OCI-LY3 (cell line): ENCODE measurements around the gene PCARE.

Experiments
- H2AFZ ChIP-seq: fragments of 200-600, 300-600 bp; shearing (Covaris generic); 2 replicates; pipeline ENCODE4 v1.6.0; 2014; ENCODE audit warnings: antibody characterized with exemption, low read depth, low read length
- H3K27ac ChIP-seq: fragments of 200-600, 300-600 bp; sonication (generic); 2 replicates; pipeline ENCODE4 v1.5.1; 2014; ENCODE audit warnings: mild to moderate bottlenecking, low read length, moderate library complexity, mixed read lengths
- H3K27me3 ChIP-seq: fragments of 200-600, 300-600 bp; sonication (generic); 2 replicates; pipeline ENCODE4 v1.6.1; 2014; ENCODE audit warnings: low read depth, low read length, mixed read lengths
- H3K36me3 ChIP-seq: fragments of 200-600, 300-600 bp; sonication (generic); replicated peaks from 2 replicates; pipeline ENCODE3; 2014; ENCODE audit warnings: low read depth, low read length, mixed read lengths
- H3K4me1 ChIP-seq: fragments of 300-600, 200-600 bp; sonication (generic); 2 replicates; pipeline ENCODE4 v1.6.1; 2014; ENCODE audit warnings: low read length, mixed read lengths
- H3K4me2 ChIP-seq: fragments of 200-600, 300-600 bp; sonication (generic); 2 replicates; pipeline ENCODE4 v1.6.1; 2014; ENCODE audit warnings: low read length, mixed read lengths
- H3K4me3 ChIP-seq: fragments of 300-600, 200-600 bp; sonication (generic); 2 replicates; pipeline ENCODE4 v1.5.1; 2014; ENCODE audit warnings: antibody characterized with exemption, mild to moderate bottlenecking, low read length, moderate library complexity
- H3K79me2 ChIP-seq: fragments of 300-600, 200-600 bp; shearing (Covaris generic); 2 replicates; pipeline ENCODE4 v1.6.1; 2014; ENCODE audit warnings: mild to moderate bottlenecking, low read length, mixed read lengths
- H3K9ac ChIP-seq: fragments of 300-600, 200-600 bp; shearing (Covaris generic); 2 replicates; pipeline ENCODE4 v1.6.0; 2014; ENCODE audit warnings: mild to moderate bottlenecking, low read length, moderate library complexity
- H3K9me3 ChIP-seq: fragments of 200-600, 300-600 bp; shearing (Covaris generic); 2 replicates; pipeline ENCODE4 v1.6.1; 2014; ENCODE audit warnings: low read length, mixed read lengths; ENCODE audit not compliant: insufficient read depth
- H4K20me1 ChIP-seq: fragments of 200-600, 300-600 bp; sonication (generic); 2 replicates; pipeline ENCODE4 v1.6.1; 2016; ENCODE audit warnings: low read length, mixed read lengths; ENCODE audit not compliant: insufficient read depth
- CTCF ChIP-seq: fragments of 200-600, 300-600 bp; sonication (generic); IDR thresholded peaks from 2 replicates; pipeline ENCODE4 v1.5.1; 2014; ENCODE audit warnings: antibody characterized with exemption, low read length, low read depth
- EZH2phosphoT487 ChIP-seq: fragments of 200-600 bp; shearing (Covaris generic); IDR thresholded peaks from 2 replicates; pipeline ENCODE4 v1.6.1; 2018; ENCODE audit warnings: antibody characterized with exemption, mixed run types, low read depth

PCARE gene

DNA sequence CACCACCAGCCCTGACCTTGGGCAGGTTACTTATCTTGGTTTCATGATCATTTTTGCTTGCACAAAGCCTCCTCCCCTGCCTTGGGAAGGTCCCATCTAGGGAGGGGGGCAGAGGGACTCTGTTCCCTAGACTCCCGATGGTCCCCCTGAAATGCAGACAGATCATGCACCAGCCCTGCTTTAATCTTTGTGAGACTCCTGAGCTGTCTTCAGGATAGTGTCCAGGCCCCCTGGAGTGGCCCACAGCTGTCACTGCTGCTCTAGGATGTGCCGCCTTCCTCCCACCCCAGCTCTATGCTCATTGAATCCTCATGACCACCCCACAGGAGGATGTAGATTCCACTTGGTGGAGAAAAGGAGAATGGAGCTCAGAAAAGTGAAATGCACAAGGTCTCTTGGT lies 28.0 kb downstream of the PCARE start:
- Histone ChIP-seq H2AFZ (no peak overlapping the region), H3K27me3 (peaks cover 11% of the 10 kb centered on the region), H3K36me3 (no peaks in the 10 kb centered on the region), H3K27ac (no peak overlapping the region), H3K4me2 (no peak overlapping the region), H3K79me2 (no peaks in the 10 kb centered on the region), H3K4me3 (no peak overlapping the region), H3K4me1 (no peaks in the 10 kb centered on the region), H4K20me1 (no peaks in the 10 kb centered on the region), H3K9ac (no peak overlapping the region), H3K9me3 (no peaks in the 10 kb centered on the region)
- TF ChIP-seq CTCF (no peak), EZH2phosphoT487 (no peak)

DNA sequence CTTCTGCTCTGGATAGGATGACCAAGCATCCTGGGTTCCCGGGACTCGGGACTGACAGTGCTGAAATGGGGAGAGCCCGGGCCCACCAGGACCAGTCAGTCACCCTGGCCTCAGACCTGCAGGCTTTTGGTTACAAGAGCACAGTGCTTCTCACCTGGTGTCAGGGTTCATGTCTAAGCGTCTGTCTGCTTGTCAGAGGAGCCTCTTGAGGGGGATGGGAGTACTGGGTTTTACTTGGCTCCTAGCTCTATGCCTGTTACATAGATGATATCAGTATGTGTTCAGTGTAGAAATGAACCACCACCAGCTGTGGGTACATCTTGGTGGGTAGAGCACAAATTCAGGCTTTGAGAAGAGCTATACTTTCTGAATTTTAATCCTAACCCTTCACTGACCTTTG lies 29.9 kb downstream of the PCARE start:
- Histone ChIP-seq H3K4me3 (no peak overlapping the region), H2AFZ (no peak overlapping the region), H3K27ac (no peak overlapping the region), H3K9ac (no peak overlapping the region), H4K20me1 (no peaks in the 10 kb centered on the region), H3K79me2 (no peaks in the 10 kb centered on the region), H3K4me1 (0 out of 2 replicates have a peak, but pooled peaks cover 4% of the 10 kb centered on the region), H3K4me2 (no peak overlapping the region), H3K9me3 (no peaks in the 10 kb centered on the region), H3K36me3 (no peaks in the 10 kb centered on the region), H3K27me3 (peaks cover 11% of the 10 kb centered on the region)
- TF ChIP-seq EZH2phosphoT487 (no peak), CTCF (no peak)

- Histone ChIP-seq H3K4me1 (0 out of 2 replicates have a peak, but pooled peaks cover 4% of the 10 kb centered on the region), H2AFZ (no peak overlapping the region), H3K4me3 (no peak overlapping the region), H3K9me3 (no peaks in the 10 kb centered on the region), H3K9ac (no peak overlapping the region), H3K4me2 (no peak overlapping the region), H4K20me1 (no peaks in the 10 kb centered on the region), H3K36me3 (no peaks in the 10 kb centered on the region), H3K79me2 (no peaks in the 10 kb centered on the region), H3K27ac (no peak overlapping the region), H3K27me3 (peaks cover 11% of the 10 kb centered on the region)
- TF ChIP-seq CTCF: no peak
- no peak for TF ChIP-seq EZH2phosphoT487
These were observed 31.7 kb downstream of the PCARE start for GRCh38 chr2:29042561-29043075.

GRCh38 chr2:29041161-29041660 lies 33.1 kb downstream of the PCARE start:
- no peak overlapping the region for H3K4me2 ChIP-seq
- H3K27ac ChIP-seq: no peak overlapping the region
- H3K4me1 ChIP-seq: 0 out of 2 replicates have a peak, but pooled peaks cover 4% of the 10 kb centered on the region
- no peak overlapping the region for H3K9ac ChIP-seq
- no peaks in the 10 kb centered on the region for H4K20me1 ChIP-seq
- TF ChIP-seq CTCF: no peak
- no peak for TF ChIP-seq EZH2phosphoT487
- no peak overlapping the region for H2AFZ ChIP-seq
- no peaks in the 10 kb centered on the region for H3K36me3 ChIP-seq
- peaks cover 5% of the 10 kb centered on the region; the same call in 1 of the 2 replicates for H3K27me3 ChIP-seq
- no peaks in the 10 kb centered on the region for H3K9me3 ChIP-seq
- no peak overlapping the region for H3K4me3 ChIP-seq
- H3K79me2 ChIP-seq: no peaks in the 10 kb centered on the region
